RWPE1 (cell line): Measurements from ENCODE around the gene IL22RA1.

Experiments
- CTCF ChIA-PET: fragments of 350-600 bp; sonication (Branson Sonifier 250); formaldehyde crosslinking; extraction: SDS; loops from one replicate; lab custom pipeline; 2021; lab: Yijun Ruan, JAX
- POLR2A ChIA-PET: fragments of 400-600 bp; formaldehyde crosslinking; extraction: SDS; loops from one replicate; lab custom pipeline; 2020; ENCODE audit warnings: antibody characterized with exemption; ENCODE audit not compliant: low non-redundant PET; lab: Yijun Ruan, JAX
- DNase-seq: peaks from one replicate; pipeline ENCODE4 v3.0.0; 2012; ENCODE audit warnings: low spot score
- H3K27ac ChIP-seq: fragments of 450-650 bp; 2 replicates; pipeline ENCODE4 v1.5.1; 2017
- TF ChIP-seq, protein P1 (sequence below): fragments of 450-650 bp; conservative IDR thresholded peaks from 2 replicates; pipeline ENCODE4 v1.5.1; 2017; ENCODE audit warnings: low read depth, mild to moderate bottlenecking

IL22RA1 gene

GRCh38 chr1:24109686-24110475 is 33.1 kb downstream of the IL22RA1 start:
- TF ChIP-seq, protein P1, sequence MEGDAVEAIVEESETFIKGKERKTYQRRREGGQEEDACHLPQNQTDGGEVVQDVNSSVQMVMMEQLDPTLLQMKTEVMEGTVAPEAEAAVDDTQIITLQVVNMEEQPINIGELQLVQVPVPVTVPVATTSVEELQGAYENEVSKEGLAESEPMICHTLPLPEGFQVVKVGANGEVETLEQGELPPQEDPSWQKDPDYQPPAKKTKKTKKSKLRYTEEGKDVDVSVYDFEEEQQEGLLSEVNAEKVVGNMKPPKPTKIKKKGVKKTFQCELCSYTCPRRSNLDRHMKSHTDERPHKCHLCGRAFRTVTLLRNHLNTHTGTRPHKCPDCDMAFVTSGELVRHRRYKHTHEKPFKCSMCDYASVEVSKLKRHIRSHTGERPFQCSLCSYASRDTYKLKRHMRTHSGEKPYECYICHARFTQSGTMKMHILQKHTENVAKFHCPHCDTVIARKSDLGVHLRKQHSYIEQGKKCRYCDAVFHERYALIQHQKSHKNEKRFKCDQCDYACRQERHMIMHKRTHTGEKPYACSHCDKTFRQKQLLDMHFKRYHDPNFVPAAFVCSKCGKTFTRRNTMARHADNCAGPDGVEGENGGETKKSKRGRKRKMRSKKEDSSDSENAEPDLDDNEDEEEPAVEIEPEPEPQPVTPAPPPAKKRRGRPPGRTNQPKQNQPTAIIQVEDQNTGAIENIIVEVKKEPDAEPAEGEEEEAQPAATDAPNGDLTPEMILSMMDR: no peak
- CTCF ChIA-PET: interaction anchor here (2.0 kb wide), 1 partner anchor 38 kb away, joined by 8 read pairs; no protein-coding TSS in a partner anchor
- H3K27ac ChIP-seq: peak overlapping the region; percentile 92
- POLR2A ChIA-PET: no interaction called here
- DNase-seq: no peak

DNA sequence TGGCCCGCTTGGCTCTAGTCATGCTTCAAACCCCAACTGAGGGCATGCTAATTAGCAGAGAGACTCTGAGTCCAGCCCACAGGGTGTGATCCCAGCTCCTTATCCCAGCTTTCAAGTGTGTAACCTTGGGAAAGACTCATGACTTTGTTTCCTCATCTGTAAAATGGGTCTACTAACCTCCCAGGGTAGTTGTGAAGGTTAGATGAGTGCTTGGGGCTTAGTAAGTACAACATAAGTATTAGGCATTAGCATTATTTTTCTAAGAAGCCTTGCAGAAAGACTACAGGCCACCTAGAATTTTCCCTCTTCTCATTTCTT is 33.8 kb downstream of the IL22RA1 start:
- ChIA-PET CTCF (no interaction called here), POLR2A (no interaction called here)
- TF ChIP-seq, protein P1: no peak
- DNase-seq: no peak
- H3K27ac ChIP-seq: peak overlapping the region; percentile 92

- TF ChIP-seq, protein P1: no peak
- ChIA-PET POLR2A (no interaction called here), CTCF (no interaction called here)
- H3K27ac ChIP-seq: peak overlapping the region; percentile 92
- peak; percentile 79 for DNase-seq
Measured at GRCh38 chr1:24108334-24109165, 34.4 kb downstream of the IL22RA1 start.

DNA sequence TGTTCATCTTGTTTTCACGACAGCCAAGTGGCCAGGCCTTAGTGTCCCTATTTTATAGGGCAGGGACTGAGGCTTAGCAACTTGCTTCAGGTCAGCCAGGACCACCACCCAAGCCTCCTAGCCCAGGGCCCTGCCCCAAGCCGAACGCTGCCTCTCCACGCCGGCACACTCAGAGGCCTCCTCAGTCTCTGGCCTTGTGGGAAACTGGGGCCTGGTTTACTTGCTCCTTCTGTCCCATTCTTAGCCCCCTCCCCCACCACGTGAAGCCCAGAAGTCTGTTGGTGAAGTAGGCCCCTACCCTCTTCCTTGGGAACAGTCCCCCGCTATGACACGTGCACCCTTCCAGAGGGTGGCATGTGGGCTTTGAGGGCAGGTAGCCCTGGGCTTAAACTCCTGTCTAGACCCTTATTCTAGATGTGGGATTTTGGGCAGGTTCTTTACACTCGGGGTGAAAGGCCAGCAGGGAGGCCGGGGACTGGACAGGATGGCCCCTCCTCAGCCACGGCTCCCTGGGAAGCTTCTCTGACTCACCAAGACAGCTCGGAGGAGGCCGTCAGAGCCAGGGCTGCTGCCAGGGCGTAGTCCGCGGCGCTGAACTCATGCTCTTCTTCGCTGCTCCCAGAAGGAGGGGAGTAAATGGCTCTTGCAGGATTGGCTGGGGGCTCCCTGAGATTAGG is 35.3 kb downstream of the IL22RA1 start:
- DNase-seq: no peak
- peak overlapping the region; percentile 92 for H3K27ac ChIP-seq
- TF ChIP-seq, protein P1: no peak
- CTCF ChIA-PET: no interaction called here
- POLR2A ChIA-PET: no interaction called here

DNA sequence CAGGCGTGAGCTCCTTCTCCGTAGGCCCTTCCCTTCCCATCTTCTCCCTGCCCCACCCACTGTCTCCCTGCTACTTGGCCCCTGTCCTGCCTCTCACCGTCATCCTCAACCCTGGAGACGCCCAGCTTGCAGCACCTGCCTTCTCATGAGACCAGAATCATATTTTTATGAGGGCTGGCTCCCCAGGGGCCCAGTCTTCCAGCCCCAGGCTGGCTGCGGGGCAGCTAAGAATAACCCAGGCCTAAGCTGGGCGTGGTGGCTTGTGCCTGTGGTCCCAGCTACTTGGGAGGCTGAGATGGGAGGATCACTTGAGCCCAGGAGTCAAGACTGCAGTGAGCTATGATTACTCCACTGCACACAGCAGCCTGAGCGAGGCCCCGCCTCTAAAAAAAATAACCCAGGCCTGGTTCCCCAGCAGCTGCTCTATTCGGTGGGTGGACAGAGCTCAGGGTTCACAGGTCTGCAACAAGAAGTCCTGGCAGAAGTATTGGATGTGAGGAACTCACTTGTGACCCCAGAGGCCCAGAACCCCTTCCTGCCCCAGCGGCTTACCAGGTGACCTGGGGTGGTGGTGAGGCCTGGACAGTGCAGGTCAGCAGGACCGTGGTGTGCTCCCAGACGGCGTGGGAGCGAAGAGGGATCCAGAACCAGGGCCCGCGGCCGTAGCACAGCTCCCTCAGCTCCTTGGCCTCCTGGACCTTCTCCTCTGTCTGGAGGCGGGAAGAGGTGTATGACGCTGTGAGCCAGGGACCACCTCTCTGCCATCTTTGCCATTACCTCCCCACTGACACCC is 37.4 kb downstream of the IL22RA1 start:
- peak overlapping the region; percentile 42 for H3K27ac ChIP-seq
- CTCF ChIA-PET: interaction anchor here (0.6 kb wide), 1 partner anchor 55 kb away, joined by 4 read pairs; no protein-coding TSS in a partner anchor
- POLR2A ChIA-PET: interaction anchor here (0.6 kb wide), 1 partner anchor 16 kb away, joined by 3 read pairs; no protein-coding TSS in a partner anchor
- TF ChIP-seq, protein P1: no peak
- DNase-seq: no peak
